ENCODE results near the gene TUT1.

Gene TUT1

DNA sequence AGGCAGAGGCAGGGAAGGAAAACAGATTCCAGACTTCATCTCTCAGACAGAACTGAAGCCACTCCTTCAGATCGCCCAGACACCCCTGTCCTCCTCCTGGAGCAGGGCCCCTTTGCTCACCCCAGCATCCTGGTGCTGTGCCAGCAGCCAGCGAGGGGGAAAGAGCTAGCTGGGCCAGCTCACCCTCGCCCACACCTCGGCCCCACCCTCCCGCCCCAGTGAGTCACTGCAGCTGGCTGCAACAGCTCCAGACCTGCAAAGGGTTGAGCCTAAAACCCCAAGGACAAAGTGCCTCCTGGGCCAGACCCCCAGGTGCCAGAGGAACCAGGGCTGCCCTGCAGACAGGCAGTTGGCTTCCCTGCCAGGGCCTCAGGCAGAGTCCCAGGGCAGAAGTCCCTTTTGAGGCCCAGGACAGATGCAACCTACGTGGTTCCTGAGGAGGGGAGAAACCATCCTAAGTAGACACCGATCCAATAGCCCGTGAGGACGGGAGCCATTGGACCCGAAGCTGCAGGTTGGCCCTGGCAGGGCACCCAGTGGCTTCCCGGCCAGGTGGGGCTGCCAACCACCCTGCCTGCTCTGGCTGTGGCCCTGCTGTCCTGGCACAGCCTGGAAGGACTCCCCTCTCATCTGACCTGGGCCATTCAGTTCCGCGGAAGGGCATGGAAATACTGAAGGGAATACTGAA, 51.9 kb downstream of the TUT1 start:
- DNase-seq, result no peak

DNA sequence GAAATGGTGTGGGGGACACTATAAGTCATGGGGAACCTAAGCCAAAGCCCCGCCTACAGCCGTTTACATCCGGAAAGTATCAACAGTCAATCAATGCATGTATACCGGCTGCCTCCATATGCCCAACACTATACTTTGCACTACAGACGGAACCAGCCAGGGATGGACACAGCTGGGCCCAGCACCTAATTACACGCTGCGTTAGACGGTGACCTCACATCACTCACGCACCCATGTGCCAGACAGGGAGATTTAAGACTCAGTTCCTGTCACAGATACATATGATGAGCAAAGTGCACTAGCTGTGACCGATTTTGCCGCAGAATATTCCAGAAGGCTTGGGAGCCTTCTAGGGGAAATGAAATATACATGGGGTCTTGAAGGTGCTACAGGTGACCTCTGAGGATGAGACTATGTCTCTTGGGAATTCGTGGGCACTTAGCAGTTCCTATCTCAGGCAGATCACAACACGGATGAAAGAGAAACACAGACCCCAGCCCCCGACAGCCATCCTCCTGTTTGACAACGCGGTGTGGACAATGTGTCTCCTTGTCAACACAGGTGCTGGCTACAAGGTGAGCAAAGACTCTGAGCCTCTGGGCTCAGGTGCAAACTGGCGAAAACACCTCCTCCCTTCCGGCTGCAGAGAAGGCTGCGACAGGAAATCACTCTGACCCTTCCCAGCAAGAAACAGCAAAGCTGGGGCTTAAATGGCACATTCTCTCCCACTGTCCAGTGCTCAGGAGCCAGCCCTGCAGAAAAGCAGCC, 52.7 kb downstream of the TUT1 start:
- DNase-seq, result no peak

DNA sequence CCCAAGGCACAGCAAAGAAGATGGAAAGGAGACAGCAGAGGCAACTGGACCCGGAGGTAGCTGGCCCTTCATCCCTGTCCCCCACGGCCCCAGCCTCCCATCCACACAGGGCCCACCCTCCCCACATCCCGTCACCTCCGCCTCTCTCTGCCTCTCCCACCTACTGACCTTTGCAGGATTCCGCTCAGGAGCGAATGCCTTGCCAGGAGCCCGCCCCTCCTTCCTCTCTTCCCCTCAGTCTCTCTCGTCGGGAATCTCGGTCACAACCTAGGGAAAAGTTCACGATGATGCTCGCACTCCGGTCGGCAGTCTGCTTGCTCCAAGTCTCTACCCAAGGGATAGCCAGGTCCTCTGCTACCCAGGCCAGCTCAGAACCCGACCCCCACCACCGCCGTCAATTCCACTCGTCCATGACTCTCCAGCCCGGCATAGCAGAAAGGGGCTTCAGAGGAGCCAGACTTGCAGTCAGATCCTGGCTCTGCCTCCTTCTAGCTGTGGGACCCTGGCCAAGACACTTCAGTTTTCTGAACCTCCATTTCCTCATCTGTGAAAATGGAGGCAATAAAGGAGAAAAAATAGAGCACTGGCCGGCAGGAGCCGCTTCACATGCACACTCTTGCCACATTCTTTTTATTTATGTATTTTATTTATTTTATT, 54.9 kb downstream of the TUT1 start:
- DNase-seq, result no peak

DNA sequence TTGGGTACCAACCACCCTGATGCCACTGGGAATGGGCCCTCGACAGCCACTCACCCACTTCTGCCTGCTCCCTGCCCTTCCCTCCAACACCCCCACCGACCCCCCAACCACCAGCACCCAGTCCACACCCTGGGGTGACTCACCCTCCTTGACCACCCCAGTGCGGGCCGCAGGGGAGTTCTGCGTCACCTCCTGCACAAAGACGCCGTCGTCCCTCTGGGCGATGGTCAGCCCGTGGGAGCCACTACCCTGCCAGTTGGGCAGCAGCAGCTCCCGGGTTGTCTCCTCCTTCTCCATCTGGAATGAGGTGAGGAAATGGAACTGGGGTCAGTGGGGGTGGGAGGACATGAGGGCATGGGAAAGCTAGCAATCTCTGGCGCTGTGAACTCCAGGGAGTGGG, 55.5 kb downstream of the TUT1 start:
- no peak for DNase-seq

DNA sequence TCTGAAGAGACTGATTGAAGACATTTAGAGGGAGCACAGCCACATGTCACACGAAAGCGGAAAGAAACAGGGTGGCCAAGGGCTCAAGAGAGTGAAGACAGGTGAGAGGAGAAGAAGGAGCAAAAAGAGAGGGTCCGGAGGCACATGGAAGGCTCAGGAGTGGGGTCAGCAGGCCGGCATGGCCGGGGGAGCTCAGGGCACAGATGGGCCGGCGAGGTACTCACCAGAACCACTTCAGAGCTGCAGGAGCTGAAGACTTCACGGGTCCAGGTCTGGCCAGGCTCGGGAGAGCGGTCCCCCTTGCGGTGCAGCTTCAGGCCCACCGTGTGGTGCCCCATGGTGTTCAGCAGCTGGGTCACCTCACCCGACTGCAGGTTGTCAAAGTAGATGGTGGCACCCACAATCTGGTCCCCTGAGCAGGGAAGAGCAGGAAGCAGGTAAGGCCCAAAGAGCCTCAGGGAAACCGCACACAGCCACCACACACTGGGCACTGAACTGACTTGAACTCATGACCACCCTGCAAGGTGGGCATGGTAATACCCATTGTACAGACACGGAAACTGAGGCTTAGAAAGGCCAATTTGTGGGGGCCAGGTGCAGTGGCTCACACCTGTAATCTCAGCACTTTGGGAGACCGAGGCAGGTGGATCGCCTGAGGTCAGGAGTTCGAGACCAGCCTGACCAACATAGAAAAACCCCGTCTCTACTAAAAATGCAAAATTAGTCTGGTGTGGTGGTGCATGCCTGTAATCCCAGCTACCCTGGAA, 56.4 kb downstream of the TUT1 start:
- no peak for DNase-seq

DNA sequence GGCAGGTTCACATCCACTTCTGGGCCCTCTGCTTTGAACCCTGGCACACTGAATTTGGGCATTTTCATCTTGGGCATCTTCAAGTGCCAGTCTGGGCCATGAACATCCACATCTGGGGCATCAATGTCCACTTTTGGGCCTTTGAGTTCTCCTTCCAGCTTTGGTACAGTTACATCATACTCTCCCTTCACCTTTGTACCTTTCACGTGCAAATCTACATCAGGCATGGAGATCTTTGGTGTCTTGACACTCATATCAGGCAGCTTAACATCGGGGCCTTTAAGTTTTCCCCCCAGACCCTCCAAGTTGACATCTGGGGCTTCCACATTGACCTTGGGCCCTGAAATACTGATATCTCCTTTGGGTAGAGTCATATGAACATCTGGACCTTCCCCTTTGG, 59.2 kb downstream of the TUT1 start:
- no peak for DNase-seq

All from NCI-H2081 treated with DMSO at 0.1 percent for 48 hours (cell line).